NCI-H774 (cell line): ENCODE results near the gene HS6ST3.

Source experiments
- DNase-seq: peaks from one replicate; lab custom pipeline; 2025; lab: John Stamatoyannopoulos, UW

Gene HS6ST3

DNA sequence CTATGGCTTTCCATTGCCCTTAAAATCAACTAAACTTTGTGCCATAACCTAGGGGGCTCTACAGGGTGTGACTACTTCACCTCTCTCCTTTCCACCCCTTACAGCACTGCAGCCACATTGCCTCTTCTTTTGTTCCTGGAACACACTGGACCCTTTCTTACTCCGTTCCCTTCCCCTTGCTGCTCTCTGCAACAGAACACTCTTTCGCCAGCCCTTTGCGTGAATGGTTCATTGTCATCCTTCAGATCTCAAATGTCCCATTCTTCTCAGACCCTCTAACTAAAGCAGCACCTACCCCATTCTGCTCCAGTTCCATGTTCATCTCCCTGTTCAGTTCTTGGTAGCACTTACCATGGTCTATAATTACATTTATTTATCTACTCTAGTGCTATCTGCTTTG, 696.1 kb downstream of the HS6ST3 start:
- no peak for DNase-seq

DNA sequence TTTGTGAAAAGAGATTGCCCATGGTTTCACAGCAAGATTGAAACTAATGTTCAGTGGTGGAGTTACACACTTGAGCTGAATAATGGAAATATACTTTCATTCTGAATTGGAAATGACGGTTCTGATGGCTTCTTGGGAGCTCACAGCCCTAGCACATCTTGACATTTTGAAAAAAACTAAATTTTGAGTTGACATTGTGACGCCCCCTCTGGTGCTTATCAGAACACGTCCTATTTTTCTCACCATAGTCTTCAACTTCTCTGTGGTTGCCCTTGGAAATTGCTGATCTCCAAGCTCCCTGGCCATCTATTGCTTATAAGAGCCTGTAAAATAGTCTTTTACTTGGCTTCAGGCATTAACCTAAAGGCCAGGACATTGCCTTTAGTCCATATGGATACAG, 702.3 kb downstream of the HS6ST3 start:
- no peak for DNase-seq

DNA sequence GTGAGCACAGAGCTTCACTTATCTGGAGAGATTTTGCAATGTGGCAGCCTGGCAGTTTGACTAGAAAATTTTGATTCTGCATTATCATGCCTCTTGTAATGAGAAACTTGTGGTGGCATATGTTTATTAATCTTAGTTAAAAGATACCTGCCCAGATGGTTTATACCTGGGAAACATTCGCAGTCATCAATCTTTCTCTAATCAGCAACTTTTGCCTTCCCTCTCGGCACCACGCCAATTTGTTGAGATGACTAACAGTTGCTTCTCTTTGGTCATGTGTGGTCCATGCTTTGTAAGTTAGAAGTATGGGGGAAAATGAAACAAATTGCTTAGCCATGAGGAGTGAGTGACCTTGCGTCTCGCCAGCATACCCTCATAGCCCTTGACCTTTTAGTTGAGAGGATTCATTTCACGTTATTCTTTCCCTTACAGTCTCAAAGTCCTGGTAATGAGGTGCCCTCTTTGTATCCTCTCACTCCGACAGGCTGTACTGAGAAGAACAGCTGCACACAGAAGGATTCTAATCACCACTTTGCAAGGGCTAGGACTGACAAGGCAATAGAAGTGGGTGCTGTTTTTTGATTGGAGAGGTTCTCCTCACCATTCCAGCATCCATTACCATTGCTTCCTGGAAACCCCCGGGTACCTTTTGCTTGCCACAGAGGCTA, 703.0 kb downstream of the HS6ST3 start:
- no peak for DNase-seq

DNA sequence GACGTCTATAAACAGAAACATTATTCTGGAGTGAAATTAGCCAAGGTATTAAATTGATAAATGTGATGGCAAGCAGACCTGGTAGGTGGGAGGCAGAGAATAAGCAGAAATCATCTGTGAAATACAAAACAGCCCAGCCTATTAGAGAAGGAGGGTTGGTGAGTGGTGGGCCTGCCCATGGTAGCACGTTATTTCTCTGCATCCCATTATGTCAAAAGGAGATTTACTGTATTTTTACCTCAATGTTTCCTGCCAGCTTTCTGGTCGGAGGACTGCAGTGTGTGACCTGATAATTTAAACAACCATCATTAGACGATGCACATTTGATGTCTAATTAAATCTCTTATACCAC, 703.5 kb downstream of the HS6ST3 start:
- DNase-seq = no peak

DNA sequence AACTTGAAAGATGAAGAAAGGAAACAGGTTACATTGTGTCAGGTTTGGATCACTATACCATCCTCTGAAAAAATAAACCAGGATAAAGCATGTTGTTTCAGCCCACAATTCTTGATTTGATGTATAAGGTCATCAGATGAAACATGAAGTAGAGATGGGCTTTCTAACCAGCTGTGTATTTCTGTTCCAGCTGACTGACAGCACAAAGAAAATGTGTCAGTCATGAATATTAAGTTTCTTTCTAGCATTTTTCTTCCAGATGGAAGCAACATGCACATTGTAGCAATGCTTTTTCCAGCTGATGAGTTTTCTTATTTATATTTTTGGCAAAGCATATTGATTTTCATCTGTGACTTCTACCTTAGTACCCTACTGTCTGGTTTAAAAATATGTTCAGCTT, 704.8 kb downstream of the HS6ST3 start:
- DNase-seq = no peak

DNA sequence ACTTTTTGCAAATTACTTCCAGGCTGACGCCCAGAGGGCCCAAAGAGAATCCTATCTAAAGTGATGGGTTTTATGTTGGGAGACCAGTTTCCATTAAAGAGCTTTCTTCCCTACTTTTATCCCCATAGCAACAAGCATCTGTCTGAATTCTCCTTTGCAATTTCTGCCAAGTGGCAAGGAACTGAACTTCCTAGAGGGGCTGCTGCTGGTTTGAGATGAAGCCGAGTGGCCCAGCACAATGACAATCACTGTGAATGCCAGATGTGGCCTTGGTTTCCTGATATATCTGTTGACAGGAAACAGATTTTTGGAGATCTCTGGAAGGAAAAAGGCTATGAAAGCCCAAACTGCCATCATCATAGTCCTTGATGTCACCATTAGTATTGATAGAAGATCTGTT, 705.8 kb downstream of the HS6ST3 start:
- DNase-seq = no peak

DNA sequence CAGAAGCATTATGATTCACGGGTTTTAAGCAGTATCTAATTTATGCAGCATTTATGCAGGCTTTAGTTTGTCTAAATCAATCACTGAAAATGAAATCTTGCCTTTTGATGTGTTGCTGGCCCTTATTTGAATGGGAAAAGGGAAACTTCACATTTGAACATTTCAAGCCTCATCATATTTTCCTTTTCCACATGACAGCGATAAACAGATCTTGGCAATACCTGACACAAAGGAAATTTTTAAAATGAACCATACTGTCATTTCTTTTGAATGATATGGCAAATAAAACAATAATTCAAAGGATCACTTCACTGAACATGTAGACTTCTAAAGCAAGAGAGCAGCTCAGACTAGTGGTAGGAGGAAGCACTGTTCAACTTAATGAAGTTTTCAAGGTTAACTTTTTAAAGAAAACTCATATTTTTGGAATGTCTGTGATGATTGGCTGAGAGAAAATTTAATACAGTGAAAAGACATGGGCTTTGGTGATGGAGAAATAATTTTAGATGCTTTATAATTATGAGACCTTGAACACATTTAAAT, 706.3 kb downstream of the HS6ST3 start:
- no peak for DNase-seq

DNA sequence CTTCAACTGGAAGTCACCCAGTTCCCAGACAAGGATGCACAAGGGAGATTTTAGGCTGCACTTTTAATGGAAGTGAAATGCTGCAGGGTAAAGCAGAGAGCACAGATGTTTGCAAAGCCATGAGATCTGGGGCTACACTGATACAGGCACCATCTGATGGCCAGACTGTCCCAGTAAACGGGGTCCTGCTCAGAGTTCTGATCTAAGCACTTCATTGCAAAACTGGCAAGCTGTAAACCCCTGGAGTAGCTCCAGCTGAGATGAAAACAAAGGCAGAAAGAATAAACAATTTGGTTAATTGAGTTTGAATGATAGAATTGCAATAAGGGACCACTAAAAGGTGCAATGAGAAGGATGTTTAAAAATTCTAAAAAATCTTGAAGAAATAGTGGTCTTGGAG, 707.2 kb downstream of the HS6ST3 start:
- DNase-seq = no peak

DNA sequence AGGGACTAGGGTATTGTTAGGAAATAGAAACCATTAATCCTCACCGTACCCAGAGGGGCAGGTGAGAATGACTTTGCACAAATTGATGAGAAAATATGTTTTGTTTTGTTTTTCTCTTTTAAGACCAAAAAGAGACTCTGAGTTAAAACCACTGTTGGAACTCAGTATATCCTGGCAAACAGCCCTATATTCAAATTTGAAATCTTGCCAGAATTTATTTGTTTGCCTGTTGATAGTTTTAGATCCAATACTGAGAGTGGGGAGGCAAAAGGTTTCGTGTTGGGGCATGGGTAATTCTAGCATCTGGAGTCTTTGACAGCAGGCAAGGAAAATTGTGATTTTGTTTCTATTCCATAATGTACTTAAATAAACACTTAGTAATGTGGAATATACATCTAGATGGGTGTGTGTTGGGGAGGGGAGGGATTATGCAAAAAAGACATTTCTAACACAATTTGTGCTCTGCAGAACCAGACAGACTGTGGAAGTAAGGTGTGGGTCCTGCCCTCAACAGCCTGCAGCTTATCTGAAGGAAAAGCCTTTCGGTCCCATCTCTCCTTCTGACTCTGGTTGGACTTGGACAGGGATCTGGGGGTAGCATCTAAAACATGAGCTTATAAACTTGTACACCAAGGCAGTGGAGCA, 713.7 kb downstream of the HS6ST3 start:
- no peak for DNase-seq

DNA sequence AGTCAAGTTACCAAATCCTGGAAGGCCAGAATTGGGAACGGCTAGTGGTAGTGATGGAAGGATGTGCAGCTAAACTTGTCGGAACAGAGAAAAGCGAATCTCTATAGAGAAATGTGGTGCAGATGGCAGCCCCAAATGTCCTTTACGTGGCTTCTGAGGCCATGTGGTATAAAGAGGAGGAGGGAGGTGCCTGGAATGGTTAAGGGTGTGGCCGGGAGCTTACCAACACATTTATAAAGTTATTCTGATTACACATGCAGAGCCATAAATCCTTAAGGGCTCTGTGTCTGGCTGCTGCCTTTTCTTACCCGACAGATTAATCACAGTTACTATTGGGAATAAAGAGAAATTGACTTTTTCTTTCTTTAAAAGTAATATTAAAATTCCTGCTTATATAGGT, 714.3 kb downstream of the HS6ST3 start:
- no peak for DNase-seq

DNA sequence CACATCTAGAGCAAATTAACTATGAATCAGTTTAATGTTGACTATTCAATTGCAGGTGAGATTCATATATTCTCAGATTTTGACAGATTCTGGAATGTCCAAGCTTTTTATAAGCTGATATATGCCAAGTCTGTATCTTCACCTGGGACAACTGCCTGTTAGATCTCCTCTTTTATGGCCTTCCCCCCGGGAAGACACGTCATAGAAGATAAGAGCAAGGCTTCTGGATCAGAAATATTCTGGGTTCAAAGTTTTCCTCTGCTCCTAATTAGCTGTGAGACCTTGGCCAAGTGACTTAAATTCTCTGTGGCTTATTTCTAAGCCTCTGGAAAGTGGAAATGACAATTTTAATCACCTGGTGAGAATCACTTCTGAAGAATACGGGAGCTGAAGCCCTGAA, 716.8 kb downstream of the HS6ST3 start:
- DNase-seq = no peak

DNA sequence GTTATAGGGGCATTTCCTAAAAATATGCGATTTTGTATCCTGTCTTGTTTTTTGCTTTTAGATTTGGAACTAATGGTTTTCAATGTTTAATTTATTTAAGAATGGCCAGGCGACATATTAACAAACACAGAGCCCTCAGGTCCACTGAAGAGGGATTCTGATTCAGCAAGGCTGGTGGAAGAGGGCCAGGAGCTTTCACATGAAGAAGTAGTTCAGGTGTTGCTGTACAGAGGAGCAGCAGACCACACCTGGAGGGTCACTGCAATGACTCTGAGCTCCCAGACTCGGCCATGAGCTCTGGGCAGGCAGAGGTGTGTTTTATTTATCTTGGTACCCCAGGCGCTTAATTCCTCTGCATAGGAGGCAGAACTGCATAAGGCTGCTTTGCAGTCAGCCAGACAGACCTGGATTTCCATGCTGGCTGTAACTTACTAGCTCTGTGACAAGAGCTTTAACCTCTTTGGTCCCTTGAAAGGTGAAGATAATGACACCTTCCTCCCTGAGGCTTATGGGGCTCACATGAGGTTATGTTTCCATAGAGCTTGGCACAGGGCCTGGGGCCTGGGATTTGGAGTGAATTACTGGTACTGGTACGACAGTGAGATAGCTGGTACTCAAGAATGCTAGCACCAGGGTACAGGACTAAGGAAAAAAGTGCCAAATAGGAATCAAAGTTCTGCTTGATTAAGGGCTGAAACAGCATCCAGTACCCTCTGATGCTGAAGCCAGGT, 719.6 kb downstream of the HS6ST3 start:
- DNase-seq = no peak

DNA sequence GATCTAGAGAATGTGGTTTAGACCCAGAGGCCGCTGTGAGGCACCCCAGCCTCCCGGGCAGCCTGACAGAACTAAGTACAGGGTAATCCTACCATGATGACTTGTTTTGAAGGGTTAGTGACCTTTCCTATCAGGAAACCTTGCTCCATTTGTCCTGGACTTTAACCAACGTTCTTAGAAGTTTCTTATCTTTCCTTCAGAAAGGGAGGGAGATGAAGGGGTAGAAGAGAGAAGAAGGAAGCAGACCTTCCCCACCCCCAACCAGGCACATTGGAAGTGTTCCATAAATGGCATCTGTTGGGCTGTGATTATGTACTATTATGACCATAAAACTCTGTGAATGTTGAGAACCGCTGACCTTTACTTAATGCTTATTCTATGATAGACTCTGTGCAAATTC, 720.2 kb downstream of the HS6ST3 start:
- no peak for DNase-seq

DNA sequence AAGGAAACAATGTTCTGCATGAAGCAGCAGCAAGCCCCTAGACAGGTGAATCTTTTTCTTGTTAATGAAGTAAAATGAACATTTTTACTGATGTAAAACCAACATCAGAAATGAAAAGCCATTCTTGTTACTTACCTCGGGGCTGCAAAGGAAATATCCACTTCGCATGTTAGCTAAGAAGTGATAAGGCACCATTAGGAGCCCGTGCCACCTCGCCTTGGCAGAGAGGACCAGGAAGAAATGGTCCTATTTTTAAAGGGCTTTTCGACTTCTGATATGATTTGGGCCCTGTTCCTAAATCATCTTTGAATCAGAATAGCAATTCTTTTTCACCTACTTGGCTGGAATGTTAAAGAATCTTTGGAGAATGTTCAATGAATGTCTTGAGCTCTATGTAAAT, 721.1 kb downstream of the HS6ST3 start:
- DNase-seq = no peak

DNA sequence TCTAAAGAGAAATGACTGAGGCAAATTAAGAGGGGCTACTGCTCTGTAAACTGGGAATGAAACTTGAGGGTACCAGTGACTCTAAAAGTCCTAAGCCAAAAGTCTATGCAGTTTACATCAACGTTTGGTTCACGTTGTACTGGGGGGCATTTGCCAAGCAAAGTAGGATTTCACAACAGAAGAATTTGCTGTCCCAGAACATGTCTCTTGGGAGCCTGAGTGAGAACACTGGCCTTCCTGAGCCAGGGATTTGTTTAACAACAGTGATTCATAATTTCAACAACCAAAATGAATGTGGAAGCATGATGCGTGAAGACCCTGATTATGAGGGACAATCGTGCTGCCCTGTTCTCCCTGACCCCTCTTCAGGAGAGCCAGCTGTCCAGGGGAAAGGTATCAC, 726.4 kb downstream of the HS6ST3 start:
- no peak for DNase-seq

DNA sequence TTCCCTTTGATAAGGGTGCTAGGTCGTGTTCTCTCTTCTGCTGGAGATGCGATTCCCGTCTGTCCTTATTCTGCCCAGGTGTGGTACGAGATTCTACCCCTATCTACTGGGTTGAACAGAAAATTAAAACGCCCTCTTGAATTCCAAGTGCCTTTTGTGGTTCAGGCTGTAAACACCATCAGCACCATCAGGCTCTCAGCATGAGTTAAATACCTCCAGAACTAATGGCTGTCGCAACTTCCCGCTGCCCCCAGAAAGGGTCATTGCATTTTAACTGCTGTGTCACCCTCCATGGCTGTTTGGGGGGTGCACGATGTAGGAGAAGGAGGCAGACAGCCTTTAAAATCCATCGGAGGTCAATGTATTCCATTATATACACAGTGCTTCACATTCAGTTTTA, 727.0 kb downstream of the HS6ST3 start:
- DNase-seq = no peak

DNA sequence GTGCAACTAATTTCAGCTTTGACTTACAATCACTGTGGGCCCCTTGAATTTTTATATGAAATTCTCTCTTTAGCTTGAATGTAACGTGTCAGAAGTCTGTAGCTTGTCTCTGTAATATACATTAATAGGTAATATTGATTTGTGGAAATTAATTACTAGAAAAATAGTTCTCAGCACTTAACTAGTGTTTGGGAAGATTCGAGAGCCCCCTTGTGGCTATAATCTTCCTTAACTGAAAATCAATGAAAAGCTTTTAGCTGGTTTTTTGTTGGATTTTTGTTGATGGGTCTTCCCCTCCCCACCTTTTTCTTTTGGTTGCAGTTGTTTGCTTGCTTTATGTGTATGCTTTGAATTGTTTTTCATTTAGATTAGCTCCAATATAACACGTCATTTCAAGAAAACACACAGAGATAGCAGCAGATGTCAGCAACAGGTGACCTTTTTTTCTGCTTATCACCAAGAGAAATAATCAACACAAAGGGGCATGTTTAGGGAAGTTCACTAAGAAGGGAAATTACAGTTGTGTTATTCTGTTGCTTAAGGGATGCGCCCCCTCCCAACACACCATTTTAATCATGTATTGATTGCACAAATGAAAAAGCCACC, 727.5 kb downstream of the HS6ST3 start:
- DNase-seq = no peak

DNA sequence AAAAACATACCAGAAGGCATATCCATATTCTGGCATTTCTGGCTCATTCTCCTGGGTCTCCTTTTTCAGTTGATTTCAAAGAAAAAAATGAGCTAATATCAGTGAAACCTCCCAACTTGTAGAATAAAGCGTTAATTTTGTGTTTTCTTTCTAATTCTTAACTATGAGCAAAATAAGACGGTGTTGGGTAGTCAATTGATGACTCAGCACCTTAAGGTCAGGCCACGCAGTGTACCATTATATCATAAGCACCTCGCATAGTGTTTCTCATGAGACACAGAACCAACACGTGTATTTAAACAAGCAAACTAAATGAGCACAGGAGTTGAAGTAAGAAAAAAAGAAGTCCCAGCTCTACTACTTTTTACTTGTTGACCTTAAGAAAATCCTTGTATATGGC, 729.5 kb downstream of the HS6ST3 start:
- DNase-seq = no peak

DNA sequence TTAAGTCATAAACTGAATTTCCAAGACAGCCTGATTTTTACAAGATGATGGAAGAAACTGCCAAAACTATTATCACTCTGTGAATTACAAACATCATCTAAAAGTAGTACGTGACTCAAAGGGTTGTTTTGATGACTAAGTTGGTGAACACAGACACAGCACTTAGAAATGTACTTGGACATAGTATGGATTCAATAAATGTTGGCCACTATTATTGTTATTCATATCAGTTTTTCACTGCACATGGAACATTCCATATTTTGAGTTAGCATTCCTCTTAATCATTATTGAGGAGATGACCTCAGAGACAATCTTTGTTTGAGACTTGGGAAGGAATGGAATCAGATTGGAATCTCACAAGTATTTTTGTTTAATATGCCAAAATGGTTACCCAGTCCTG, 731.5 kb downstream of the HS6ST3 start:
- DNase-seq = no peak

DNA sequence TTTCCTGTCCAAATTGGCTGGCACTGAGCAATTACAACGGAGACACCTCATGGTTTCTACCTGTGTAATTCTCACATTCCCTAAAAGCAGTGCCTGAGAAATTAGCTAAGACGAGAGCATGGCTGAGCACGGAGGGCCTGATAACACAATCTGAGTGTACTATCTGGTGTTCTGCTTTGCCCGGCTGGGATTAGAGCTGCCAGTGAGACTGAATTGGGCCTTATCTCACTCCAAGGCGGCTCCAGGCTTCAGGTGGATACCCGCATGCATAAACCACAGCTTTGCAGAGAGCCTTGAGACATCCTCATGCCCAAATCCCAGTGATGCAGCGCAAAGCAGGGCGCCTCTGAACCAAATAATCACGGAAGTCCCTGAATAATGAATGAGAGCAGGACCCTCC, 732.1 kb downstream of the HS6ST3 start:
- no peak for DNase-seq

DNA sequence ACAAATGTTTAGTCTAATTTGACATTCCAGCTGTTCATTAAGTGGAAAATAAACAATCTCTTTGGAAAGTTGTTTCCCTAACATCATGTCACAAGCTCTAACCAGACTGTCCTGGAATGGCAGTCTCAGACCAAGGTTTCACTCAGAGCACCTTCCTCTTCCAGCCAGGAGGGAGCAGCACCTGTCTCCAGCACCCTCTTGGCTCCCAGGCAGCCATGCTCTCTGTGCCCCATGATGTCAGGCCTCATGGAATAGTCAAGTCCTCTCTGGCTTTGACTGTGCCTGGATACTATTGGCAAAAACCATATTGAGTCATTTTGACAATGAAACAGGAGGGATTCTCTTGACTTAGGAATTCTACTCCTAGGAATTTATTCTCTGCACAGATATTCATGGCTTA, 733.0 kb downstream of the HS6ST3 start:
- DNase-seq = peak; percentile 13

DNA sequence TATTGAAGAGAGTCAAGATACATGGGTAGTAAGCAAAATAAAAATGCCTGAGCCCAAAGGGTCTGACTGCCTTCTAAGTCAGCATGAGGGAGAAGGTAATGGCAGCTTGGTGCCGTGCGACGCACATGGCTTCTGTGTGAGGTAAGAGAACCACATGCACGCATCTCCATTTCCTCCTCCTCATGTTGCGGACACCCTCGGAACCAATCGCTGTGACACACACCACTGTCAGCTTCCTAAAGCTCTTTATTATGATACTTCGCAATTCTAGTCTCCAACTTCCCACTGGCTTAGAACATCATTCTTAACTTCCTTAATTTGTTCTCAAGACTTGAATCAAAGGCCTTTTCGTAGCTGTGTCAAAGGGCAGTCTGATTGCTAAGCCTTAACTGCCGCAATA, 734.2 kb downstream of the HS6ST3 start:
- DNase-seq = no peak

DNA sequence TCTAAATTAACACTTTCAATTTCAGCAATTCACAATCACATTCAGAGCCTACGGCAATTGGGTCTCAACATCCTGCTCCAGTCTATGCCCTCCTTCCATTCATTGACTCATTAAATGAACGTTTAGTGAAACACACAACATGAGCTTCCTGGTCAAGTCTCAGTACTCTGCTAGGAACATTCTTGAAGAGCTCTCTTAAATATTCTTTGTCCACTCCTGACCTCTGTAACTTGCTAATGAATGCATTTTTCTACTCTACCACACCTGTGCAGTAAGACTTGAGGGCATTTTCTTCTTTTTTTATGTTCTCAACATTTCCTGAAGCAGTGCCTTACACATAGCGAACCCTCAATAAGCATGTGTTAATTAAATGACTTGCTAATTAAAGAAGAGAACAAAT, 735.7 kb downstream of the HS6ST3 start:
- DNase-seq = no peak
